OCI-LY3 (cell line): Measurements from ENCODE around the gene C16orf86.

Experiments used
- H2AFZ ChIP-seq: fragments of 200-600, 300-600 bp; shearing (Covaris generic); 2 replicates; pipeline ENCODE4 v1.6.0; 2014; ENCODE audit warnings: antibody characterized with exemption, low read depth, low read length
- H3K27ac ChIP-seq: fragments of 200-600, 300-600 bp; sonication (generic); 2 replicates; pipeline ENCODE4 v1.5.1; 2014; ENCODE audit warnings: mild to moderate bottlenecking, low read length, moderate library complexity, mixed read lengths
- H3K27me3 ChIP-seq: fragments of 200-600, 300-600 bp; sonication (generic); 2 replicates; pipeline ENCODE4 v1.6.1; 2014; ENCODE audit warnings: low read depth, low read length, mixed read lengths
- H3K36me3 ChIP-seq: fragments of 200-600, 300-600 bp; sonication (generic); replicated peaks from 2 replicates; pipeline ENCODE3; 2014; ENCODE audit warnings: low read depth, low read length, mixed read lengths
- H3K4me1 ChIP-seq: fragments of 300-600, 200-600 bp; sonication (generic); 2 replicates; pipeline ENCODE4 v1.6.1; 2014; ENCODE audit warnings: low read length, mixed read lengths
- H3K4me2 ChIP-seq: fragments of 200-600, 300-600 bp; sonication (generic); 2 replicates; pipeline ENCODE4 v1.6.1; 2014; ENCODE audit warnings: low read length, mixed read lengths
- H3K4me3 ChIP-seq: fragments of 300-600, 200-600 bp; sonication (generic); 2 replicates; pipeline ENCODE4 v1.5.1; 2014; ENCODE audit warnings: antibody characterized with exemption, mild to moderate bottlenecking, low read length, moderate library complexity
- H3K79me2 ChIP-seq: fragments of 300-600, 200-600 bp; shearing (Covaris generic); 2 replicates; pipeline ENCODE4 v1.6.1; 2014; ENCODE audit warnings: mild to moderate bottlenecking, low read length, mixed read lengths
- H3K9ac ChIP-seq: fragments of 300-600, 200-600 bp; shearing (Covaris generic); 2 replicates; pipeline ENCODE4 v1.6.0; 2014; ENCODE audit warnings: mild to moderate bottlenecking, low read length, moderate library complexity
- H3K9me3 ChIP-seq: fragments of 200-600, 300-600 bp; shearing (Covaris generic); 2 replicates; pipeline ENCODE4 v1.6.1; 2014; ENCODE audit warnings: low read length, mixed read lengths; ENCODE audit not compliant: insufficient read depth
- H4K20me1 ChIP-seq: fragments of 200-600, 300-600 bp; sonication (generic); 2 replicates; pipeline ENCODE4 v1.6.1; 2016; ENCODE audit warnings: low read length, mixed read lengths; ENCODE audit not compliant: insufficient read depth
- CTCF ChIP-seq: fragments of 200-600, 300-600 bp; sonication (generic); IDR thresholded peaks from 2 replicates; pipeline ENCODE4 v1.5.1; 2014; ENCODE audit warnings: antibody characterized with exemption, low read length, low read depth
- EZH2phosphoT487 ChIP-seq: fragments of 200-600 bp; shearing (Covaris generic); IDR thresholded peaks from 2 replicates; pipeline ENCODE4 v1.6.1; 2018; ENCODE audit warnings: antibody characterized with exemption, mixed run types, low read depth

The C16orf86 gene

GRCh38 chr16:67649494-67649931 lies 17.1 kb upstream of the C16orf86 start:
- no peaks in the 10 kb centered on the region for H3K9me3 ChIP-seq
- H3K4me3 ChIP-seq, result no peak overlapping the region
- no peaks in the 10 kb centered on the region for H4K20me1 ChIP-seq
- H3K27ac ChIP-seq, result no peak overlapping the region
- H2AFZ ChIP-seq, result no peak overlapping the region
- TF ChIP-seq CTCF (no peak), EZH2phosphoT487 (no peak)
- H3K4me1 ChIP-seq, result peaks cover 6% of the 10 kb centered on the region; the same call in 1 of the 2 replicates
- no peak overlapping the region for H3K9ac ChIP-seq
- peaks cover 8% of the 10 kb centered on the region; the same call in 1 of the 2 replicates for H3K79me2 ChIP-seq
- no peaks in the 10 kb centered on the region for H3K27me3 ChIP-seq
- no peak overlapping the region for H3K4me2 ChIP-seq
- peaks cover 13% of the 10 kb centered on the region for H3K36me3 ChIP-seq

GRCh38 chr16:67650023-67650422 lies 16.6 kb upstream of the C16orf86 start:
- TF ChIP-seq CTCF (no peak), EZH2phosphoT487 (no peak)
- H3K9me3 ChIP-seq, result no peaks in the 10 kb centered on the region
- no peak overlapping the region for H3K4me3 ChIP-seq
- H3K27me3 ChIP-seq, result no peaks in the 10 kb centered on the region
- H2AFZ ChIP-seq, result no peak overlapping the region
- H3K27ac ChIP-seq, result no peak overlapping the region
- H3K79me2 ChIP-seq, result peaks cover 8% of the 10 kb centered on the region; the same call in 1 of the 2 replicates
- no peaks in the 10 kb centered on the region for H4K20me1 ChIP-seq
- no peak overlapping the region for H3K9ac ChIP-seq
- H3K4me2 ChIP-seq, result no peak overlapping the region
- peaks cover 6% of the 10 kb centered on the region; the same call in 1 of the 2 replicates for H3K4me1 ChIP-seq
- peaks cover 13% of the 10 kb centered on the region for H3K36me3 ChIP-seq

GRCh38 chr16:67651039-67651438 lies 15.6 kb upstream of the C16orf86 start:
- TF ChIP-seq CTCF (no peak), EZH2phosphoT487 (no peak)
- Histone ChIP-seq H3K27ac (no peak overlapping the region), H3K36me3 (peaks cover 13% of the 10 kb centered on the region), H3K9me3 (no peaks in the 10 kb centered on the region), H3K27me3 (no peaks in the 10 kb centered on the region), H3K4me1 (no peaks in the 10 kb centered on the region), H2AFZ (no peak overlapping the region), H3K79me2 (no peaks in the 10 kb centered on the region), H3K4me3 (no peak overlapping the region), H3K4me2 (no peak overlapping the region), H4K20me1 (no peaks in the 10 kb centered on the region), H3K9ac (no peak overlapping the region)

GRCh38 chr16:67651847-67652246 lies 14.8 kb upstream of the C16orf86 start:
- H3K4me3 ChIP-seq, result no peak overlapping the region
- H3K9me3 ChIP-seq, result no peaks in the 10 kb centered on the region
- H3K9ac ChIP-seq, result no peak overlapping the region
- H3K36me3 ChIP-seq, result peaks cover 21% of the 10 kb centered on the region
- no peaks in the 10 kb centered on the region for H3K79me2 ChIP-seq
- no peak overlapping the region for H2AFZ ChIP-seq
- H4K20me1 ChIP-seq, result no peaks in the 10 kb centered on the region
- H3K4me2 ChIP-seq, result no peak overlapping the region
- no peak overlapping the region for H3K27ac ChIP-seq
- H3K27me3 ChIP-seq, result no peaks in the 10 kb centered on the region
- H3K4me1 ChIP-seq, result no peaks in the 10 kb centered on the region
- TF ChIP-seq EZH2phosphoT487 (no peak), CTCF (no peak)
